Body of pancreas (tissue), 4 donors: ENCODE measurements around the gene RUSC1.

Source experiments
- POLR2A ChIP-seq, 3 donors: fragments of 450-650 bp; IDR thresholded peaks; one replicate each; pipeline ENCODE4 v1.6.1; 2016; ENCODE audit warnings: antibody characterized with exemption in 3 of 3, mild to moderate bottlenecking in 2 of 3
- TF ChIP-seq, protein P1 (sequence below), 7 experiments: fragments of 450-650 bp in 4 of 7; fragments of 200-600 bp in 3 of 7; sonication (generic) in 3 of 7; IDR thresholded peaks; one replicate each; pipeline ENCODE4 v1.5.1; 2016 to 2019; ENCODE audit warnings: antibody characterized with exemption in 7 of 7

DNA sequence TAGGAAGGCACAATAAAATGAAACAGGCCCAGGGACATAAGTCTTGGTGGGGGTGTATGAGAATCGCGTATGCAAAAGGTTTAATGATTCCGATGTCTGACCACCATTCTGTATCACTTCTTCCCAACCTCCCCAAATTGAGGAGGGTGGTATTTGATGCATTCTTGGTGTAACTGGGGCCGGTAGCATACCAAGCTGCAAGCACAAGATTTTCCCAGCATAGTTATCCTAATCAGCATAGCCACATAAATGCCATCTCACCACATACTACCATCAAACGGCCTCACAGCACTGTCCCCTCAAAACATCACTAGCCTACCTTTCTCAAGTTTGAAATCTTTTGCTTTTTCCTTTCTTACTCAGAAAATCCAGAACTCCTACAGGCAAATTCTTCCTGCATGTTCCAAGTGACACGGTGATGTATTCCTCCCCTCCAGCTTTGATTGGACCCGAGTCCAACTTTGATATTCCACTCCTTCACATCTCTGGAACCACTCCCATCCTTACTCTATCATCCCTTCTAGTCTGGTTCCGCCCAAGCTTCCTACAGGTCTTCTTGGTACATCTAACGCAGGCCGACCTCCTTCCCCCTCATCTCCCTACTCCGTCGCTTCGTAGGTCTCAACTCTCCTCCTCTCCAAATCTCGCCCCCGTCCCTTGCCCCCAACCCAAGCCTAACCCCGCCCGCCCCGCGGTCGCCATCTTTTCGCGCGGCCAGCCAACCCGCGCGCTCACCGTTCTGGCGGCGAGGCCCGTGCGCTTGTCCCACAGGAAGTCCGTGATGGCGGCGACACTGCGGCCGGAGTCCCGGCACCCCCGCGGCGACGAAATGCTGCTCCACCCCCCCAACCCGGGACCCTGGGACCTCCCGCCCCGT is 48.0 kb upstream of the RUSC1 start:
- TF ChIP-seq, protein P1, sequence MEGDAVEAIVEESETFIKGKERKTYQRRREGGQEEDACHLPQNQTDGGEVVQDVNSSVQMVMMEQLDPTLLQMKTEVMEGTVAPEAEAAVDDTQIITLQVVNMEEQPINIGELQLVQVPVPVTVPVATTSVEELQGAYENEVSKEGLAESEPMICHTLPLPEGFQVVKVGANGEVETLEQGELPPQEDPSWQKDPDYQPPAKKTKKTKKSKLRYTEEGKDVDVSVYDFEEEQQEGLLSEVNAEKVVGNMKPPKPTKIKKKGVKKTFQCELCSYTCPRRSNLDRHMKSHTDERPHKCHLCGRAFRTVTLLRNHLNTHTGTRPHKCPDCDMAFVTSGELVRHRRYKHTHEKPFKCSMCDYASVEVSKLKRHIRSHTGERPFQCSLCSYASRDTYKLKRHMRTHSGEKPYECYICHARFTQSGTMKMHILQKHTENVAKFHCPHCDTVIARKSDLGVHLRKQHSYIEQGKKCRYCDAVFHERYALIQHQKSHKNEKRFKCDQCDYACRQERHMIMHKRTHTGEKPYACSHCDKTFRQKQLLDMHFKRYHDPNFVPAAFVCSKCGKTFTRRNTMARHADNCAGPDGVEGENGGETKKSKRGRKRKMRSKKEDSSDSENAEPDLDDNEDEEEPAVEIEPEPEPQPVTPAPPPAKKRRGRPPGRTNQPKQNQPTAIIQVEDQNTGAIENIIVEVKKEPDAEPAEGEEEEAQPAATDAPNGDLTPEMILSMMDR (IDR thresholded peaks at IDR 0.05) = no peak
- no peak for TF ChIP-seq POLR2A (IDR thresholded peaks at IDR 0.05)
